Tracheal epithelial cell (primary cell): ENCODE results near the gene NEIL3. TPM values are rescaled to one million over a fixed set of nuclear protein-coding genes. Genes with fewer than 3 reads are reported as not detected.

Source experiments
- total RNA-seq: library from RNA; depleted of rRNA; stranded (reverse); fragments of >200 nt; gene quantifications from 2 replicates; pipeline ENCODE4 v1.2.1, GENCODE V29; 2014

Gene NEIL3
- total RNA-seq = 1.3 and 2.2 TPM in 2 replicates

GRCh38 chr4:177309522-177310371, at the start of gene NEIL3:
TSS of gene NEIL3 (plus strand) at chr4:177309874. CDS start at chr4:177309954, 80 bp downstream.

Other genes with a start within 250 kb of the NEIL3 start
- 41.7 and 50.1 TPM in 2 replicates for gene AGA, start 132.6 kb downstream of the NEIL3 start, total RNA-seq